ENCODE data around the gene EHBP1.

The EHBP1 gene

GRCh38 chr2:62705007-62705829 lies at the start of gene EHBP1:
Gene EHBP1 (plus strand): TSS chr2:62705713. CDS start chr2:62707192, 1,479 bp downstream.
- FAIRE-seq = peak; percentile 95
- peak; percentile 100 for DNase-seq (ENCODE audit: low spot score)

DNA sequence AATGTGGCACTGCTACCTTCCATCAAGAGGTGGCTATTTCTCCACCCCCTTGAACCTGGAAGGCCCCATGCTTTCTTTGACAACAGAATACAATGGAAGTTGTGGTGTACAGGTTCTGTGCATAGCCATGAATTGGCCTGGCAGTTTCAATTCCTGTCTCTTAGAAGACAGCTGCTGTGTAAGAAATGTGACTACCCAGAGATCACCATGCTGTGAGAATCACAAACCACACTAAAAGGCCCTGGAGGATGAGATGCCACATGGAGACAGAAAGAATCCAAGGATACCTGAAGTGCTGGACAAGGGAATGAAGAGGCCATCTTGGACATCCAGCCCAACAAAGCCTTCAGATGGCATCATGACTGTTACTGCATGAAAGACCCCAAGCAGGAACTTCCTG lies 47.7 kb upstream of the EHBP1 start:
- no peak for FAIRE-seq
- DNase-seq (ENCODE audit: low spot score) = no peak

DNA sequence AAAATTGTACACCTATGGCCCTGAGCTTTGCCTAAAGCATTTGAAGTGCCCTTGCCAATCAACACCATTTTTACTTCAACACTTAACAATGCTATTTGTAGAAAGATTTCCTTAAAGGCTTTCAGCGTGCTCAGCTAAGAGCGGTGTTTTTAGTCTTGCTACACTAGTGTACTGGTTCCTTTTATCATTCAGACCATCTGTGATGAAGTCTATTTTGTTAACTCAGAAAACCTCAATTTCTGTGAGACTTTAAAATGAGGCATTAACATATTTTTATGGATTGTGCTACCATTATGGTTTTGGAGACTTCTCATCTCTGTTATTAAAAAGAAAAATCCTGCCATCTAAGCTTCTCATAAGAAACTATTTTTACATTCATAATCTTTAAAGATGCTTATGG lies 46.6 kb upstream of the EHBP1 start:
- FAIRE-seq (no peak), DNase-seq (ENCODE audit: low spot score) (no peak)

GRCh38 chr2:62660087-62660486 lies 45.4 kb upstream of the EHBP1 start:
- FAIRE-seq (peak; percentile 80), DNase-seq (ENCODE audit: low spot score) (no peak)

DNA sequence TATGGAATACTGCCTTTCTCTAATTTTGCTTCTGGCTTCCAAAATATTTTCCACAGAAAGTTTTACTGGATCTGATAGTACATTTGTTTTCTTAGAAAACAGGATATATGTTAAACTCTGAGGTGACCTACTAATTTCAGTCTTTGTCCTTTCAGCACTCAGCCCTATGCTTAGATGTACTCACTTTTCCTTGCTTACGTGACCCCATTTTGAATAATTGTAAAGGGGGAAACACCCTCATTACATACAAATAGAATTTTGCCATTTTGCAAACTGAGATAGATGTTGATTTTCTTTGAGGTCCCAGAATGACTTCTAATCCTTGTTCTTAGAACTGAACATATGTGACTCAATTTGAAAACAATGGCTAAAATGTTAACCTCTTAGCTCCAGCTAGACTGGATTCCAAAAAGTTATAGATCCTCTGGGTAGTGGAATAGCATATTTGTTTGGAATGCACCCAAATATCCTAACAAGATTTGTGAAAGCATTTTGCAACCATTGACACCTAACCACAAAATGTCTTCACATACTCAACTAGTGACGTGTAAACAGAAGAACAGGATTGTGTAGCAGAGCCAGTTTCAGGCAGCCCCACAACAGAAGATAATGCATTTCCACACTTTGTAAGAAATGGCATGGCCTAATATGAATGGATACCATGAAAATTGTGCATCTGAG lies 44.8 kb upstream of the EHBP1 start:
- peak; percentile 94 for FAIRE-seq

GRCh38 chr2:62661263-62661635 lies 44.3 kb upstream of the EHBP1 start:
- DNase-seq (ENCODE audit: low spot score) = peak; percentile 39
- no peak for FAIRE-seq

More for the DNA sequence above, 44.8 kb upstream of the EHBP1 start:
- DNase-seq (ENCODE audit: low spot score) = peak; percentile 67

DNA sequence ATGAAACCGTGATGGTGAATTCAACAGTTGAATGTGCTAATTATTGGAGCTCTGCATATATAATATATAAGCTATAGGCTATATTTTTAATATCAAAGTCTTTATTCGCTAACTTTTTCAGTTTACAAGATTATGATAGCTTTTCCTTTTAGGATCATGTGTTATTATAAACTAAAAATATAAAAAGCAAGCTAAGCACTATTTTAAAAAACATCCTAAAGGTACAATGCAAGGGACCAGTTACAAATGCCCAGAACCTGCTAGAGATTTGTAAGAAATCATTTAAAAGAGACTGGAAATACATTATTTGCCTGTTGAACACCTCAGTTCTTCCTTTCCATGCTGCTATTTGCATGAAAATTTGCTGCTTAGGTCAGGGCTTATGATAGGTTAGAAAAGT lies 43.4 kb upstream of the EHBP1 start:
- FAIRE-seq (no peak), DNase-seq (ENCODE audit: low spot score) (no peak)

DNA sequence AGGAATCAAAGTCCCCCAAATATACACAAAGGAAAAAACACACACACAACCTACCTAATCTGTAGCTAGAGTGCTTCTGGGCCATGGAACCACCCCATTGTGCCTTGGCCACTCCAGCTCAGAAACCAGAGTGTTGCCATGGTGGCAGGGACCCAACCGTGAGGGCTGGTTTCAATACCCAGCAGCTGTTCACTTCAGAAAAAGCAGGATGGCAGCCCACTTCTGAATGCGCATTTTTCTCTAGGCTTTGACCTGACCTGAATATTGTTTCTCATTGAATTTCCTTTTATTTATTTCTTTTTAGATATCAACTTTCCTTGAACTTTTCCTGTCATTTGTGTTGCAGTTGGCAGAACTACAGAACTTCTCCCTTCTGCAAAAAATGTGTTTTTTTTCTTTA lies 43.0 kb upstream of the EHBP1 start:
- DNase-seq (ENCODE audit: low spot score) (no peak), FAIRE-seq (no peak)

GRCh38 chr2:62663411-62663810 lies 42.1 kb upstream of the EHBP1 start:
- no peak for FAIRE-seq
- DNase-seq (ENCODE audit: low spot score) = no peak

DNA sequence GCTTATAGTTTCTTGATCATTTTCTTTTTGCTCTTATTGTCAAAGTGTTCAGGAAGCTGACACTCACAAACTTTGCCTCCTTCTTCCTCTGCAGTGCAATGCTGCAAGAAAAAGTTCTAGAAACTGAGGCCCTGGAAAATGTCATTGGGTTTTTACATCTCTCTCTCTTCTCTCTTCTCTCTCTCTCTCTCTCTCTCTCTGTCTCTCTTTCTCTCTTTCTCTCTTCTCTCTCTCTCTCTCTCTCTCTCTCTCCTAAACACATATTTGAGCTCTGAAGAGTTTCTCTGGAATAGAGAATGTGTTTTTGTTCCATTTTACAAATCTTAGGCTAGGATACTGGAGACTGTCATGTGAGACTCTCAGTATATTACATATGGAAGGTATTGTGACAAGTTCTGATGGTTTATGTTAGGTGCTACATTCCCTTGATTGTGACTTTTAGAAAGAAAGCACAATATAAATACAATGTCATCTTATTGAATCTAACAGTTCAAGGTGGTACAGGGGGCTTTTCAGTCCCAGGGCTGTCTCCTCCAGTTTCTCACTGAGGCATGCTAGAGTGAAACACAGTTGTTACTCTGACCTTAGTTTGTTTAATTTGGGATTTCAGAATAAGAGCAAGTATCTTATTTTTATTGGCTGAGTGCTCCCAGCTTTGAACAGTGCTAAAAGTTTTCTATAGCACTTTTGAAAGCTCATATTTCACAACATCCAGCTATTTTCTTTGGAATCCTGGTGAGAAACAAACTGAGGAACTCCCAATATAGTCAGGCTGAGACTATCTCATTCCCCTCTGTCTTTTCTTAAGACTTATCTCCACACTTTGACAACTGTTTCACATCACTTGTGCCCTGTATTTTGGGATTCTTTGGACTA lies 41.4 kb upstream of the EHBP1 start:
- FAIRE-seq = no peak
- no peak for DNase-seq (ENCODE audit: low spot score)

DNA sequence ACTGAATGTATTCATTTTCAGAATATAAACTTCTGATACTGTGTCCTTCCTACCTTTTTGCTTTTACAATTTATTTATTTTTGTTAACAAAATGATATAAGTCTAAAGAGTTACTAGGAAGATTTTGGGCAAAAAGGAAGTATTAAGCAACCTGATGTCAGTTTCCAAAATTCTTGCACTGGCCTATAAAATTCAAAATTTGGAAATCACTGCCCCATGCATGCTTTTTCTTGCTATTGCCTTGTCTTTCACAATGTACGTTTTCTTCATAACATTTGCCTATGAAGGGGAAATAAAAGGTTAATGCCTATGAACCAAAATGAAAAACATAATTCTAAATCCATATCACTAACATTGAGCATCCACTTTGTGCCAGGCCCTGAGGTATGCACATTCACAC lies 40.1 kb upstream of the EHBP1 start:
- DNase-seq (ENCODE audit: low spot score) = no peak
- FAIRE-seq = no peak

DNA sequence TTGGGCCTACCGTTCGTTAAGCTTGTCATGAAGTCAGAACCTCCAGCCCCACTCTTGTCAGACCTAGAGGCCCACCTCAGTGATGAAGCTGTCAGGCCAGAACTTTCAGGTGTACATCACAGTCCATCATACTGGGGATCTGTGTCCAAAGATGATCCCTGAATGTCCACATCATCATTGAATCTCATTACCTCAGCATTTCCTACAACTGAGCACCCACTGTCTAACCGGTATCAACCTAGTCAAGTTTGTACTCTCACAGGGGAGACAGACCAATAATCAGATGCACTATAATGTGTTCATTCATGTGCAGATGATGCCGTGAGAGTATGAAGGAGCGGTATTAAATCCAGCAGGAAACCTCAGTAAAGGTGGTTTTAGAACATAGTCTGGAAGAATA lies 36.3 kb upstream of the EHBP1 start:
- DNase-seq (ENCODE audit: low spot score) (no peak), FAIRE-seq (peak; percentile 46)

DNA sequence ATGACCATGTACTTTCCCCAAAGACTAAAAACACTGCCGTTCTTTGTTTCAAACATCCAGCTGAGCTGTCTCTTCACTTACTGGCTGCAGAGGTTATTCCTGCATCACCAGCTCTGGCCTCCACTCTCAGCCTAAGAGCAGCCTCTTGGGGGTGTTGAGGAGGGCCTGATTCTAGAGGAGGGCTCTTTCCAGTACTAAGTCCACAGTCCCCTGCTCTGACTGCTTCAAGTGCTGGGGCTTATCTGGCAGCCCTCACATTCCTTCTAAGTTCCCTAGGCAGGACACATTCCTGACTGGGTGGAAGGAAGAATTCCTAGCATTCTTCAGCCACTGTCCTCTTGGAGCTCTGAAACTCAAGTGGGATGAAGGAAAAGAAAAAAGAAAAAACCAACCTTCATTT lies 32.9 kb upstream of the EHBP1 start:
- DNase-seq (ENCODE audit: low spot score) = peak; percentile 84
- FAIRE-seq = peak; percentile 17

DNA sequence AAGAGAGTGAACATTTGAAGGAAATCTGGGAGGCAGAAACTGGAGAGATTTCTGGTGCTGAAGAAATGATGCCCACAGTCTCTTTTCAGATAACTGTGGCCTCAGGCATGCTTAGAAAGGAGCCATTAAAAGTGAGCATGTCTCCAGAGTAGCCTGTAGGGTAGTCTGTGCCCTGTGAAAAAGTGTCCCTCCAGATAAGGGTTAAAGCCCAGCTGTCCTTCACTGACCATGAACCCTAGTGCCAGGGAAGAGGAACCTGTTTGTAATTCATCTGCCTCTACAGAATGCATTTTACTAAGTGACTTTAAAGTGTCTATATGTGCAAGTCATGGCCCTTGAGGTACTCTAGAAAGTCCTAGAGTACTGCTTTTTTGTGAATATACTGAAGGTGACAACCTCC lies 30.5 kb upstream of the EHBP1 start:
- DNase-seq (ENCODE audit: low spot score) (no peak), FAIRE-seq (no peak)

- DNase-seq (ENCODE audit: low spot score) = no peak
- no peak for FAIRE-seq
These were observed 20.3 kb upstream of the EHBP1 start for GRCh38 chr2:62685256-62685655.

DNA sequence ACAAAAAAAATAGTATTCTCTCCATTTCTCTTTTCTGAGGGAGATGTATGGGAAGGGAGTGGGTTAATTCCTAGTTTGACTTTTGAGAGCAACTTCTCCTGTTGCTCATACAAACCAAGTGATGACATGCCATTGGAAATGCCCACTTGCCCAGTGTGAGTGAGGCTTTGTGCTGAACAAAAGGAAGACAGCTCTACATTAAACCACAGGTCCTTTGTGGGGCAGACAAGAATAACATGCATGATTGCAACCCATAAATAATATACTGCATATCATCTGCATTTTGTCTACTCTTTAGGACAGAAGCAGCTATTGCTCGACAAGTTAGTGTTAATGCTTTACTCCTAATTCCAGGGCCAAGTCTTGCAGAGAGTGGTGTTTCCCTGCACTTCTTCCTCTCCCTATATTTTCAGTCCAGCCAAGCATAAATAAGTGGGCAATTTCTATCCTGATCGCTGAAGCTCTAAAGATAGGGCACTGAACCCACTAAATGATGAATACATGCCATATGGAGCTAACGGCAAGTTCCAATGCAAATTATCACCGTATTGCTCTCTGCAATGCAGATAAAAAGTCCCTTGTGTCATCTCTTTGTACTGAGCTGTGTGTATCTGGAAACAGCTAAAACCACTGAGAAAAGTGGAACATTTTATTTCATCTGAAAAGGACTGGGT lies 19.4 kb upstream of the EHBP1 start:
- DNase-seq (ENCODE audit: low spot score) (no peak), FAIRE-seq (no peak)

DNA sequence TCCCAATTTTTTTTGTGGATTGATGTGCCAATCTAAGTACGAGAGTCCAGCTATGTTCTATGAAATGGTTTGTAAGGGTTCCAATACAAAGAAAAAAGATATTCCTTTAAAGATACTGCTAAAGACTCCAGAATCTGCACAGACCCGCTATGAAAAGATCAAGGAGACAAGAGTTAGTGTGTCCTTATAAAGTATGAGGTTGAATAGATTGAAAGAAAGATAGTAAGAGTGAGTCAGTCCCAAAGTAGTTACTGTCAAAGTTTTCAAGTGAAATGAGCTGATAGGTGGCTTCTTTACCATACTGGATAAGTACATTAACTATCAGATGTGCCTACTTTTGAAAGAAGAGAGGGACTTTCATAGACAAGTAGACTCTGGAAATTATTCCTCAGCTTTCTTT lies 17.9 kb upstream of the EHBP1 start:
- DNase-seq (ENCODE audit: low spot score) = no peak

GRCh38 chr2:62688771-62689170 lies 16.7 kb upstream of the EHBP1 start:
- FAIRE-seq = no peak
- no peak for DNase-seq (ENCODE audit: low spot score)

More for the DNA sequence above, 17.9 kb upstream of the EHBP1 start:
- no peak for FAIRE-seq

DNA sequence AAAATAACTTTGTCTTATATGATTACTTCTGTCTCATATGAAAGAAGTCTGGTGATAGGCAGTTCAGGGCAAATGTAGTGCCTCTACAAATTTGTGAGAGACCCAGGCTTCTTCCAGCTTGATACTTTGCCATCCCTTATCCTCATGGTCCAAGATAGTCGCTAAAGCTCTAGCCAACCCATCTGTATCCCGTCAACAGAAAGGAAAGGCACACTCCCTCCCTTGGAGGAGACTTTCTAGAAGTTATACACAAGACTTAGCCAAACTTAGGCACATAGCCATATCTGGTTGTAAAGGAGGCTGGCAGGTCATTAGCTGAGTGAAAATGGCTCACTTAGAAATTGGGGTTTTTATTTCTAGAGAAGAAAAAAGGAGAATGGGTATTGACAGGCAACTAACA lies 14.3 kb upstream of the EHBP1 start:
- no peak for FAIRE-seq
- no peak for DNase-seq (ENCODE audit: low spot score)

DNA sequence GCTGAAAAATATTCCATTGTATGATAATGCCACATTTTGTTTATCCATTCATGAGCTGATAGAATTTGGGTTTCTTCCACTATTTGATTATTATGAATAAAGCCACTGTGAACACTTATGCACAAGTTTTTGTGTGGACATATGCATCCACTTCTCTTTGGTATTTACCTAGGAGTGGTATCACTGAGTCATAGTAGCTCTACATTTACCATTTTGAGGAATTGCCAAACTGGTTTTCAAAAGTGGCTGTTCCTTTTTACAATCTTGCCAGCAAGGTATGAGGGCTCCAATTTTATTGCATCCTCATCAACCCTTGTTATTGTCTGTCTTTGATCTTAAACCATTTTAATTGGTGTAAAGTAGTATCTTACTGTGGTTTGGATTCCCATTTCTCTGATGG lies 13.3 kb upstream of the EHBP1 start:
- FAIRE-seq = no peak
- DNase-seq (ENCODE audit: low spot score) = no peak

- FAIRE-seq = peak; percentile 20
These were observed 6.9 kb upstream of the EHBP1 start for GRCh38 chr2:62698653-62699052.

More at GRCh38 chr2:62698653-62699052, 6.9 kb upstream of the EHBP1 start:
- DNase-seq (ENCODE audit: low spot score) = no peak

Data from urothelium cell line (cell line).